ENCODE data around the gene HDAC11.
A peak's percentile ranks its signal among the peaks of the same experiment; 100 is the strongest.

HDAC11 gene

DNA sequence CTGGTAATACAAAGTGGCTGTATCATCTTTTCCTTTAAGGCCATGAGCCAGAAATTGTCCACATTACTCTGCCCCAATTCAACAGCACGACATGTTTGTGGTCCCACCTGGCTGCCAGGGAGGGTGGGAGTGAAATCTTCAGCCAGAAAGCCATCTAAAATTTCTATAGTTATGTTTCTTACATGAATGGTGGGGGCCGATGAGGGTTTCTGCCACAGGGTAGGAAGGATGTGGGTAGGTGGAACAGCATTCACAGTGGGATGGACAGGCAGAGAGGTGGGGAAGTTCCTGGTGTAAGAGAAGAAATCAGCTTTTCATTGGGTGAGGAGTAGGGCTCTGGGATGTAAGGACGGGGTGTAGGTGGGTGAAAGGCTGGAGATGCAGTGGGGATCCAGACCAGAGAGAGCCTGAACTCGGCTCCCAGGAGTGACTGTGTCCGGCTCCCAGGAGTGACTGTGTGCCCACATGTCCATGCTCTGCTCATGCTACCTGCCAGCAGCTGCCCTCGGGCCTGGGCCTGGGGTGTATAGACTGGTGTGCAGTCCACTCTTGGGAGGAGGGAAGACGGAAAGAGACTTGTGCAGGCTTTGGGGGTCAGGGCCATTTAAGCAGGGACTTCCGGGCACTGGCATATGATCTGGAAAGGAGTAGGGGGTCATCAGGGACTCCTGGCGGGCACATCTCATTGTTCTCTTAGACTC, 65.0 kb downstream of the HDAC11 start:
- Histone ChIP-seq H3K27me3 (no peaks in the 10 kb centered on the region), H3K4me3 (ENCODE audit: low read depth, low read length) (no peak overlapping the region), H3K9me3 (no peaks in the 10 kb centered on the region), H3K36me3 (no peaks in the 10 kb centered on the region), H3K4me1 (peaks cover 9% of the 10 kb centered on the region)
- TF ChIP-seq, protein P1, sequence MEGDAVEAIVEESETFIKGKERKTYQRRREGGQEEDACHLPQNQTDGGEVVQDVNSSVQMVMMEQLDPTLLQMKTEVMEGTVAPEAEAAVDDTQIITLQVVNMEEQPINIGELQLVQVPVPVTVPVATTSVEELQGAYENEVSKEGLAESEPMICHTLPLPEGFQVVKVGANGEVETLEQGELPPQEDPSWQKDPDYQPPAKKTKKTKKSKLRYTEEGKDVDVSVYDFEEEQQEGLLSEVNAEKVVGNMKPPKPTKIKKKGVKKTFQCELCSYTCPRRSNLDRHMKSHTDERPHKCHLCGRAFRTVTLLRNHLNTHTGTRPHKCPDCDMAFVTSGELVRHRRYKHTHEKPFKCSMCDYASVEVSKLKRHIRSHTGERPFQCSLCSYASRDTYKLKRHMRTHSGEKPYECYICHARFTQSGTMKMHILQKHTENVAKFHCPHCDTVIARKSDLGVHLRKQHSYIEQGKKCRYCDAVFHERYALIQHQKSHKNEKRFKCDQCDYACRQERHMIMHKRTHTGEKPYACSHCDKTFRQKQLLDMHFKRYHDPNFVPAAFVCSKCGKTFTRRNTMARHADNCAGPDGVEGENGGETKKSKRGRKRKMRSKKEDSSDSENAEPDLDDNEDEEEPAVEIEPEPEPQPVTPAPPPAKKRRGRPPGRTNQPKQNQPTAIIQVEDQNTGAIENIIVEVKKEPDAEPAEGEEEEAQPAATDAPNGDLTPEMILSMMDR (IDR thresholded peaks at IDR 0.05; ENCODE audit: low read depth, low read length) = no peak
- DNase-seq = no peak

DNA sequence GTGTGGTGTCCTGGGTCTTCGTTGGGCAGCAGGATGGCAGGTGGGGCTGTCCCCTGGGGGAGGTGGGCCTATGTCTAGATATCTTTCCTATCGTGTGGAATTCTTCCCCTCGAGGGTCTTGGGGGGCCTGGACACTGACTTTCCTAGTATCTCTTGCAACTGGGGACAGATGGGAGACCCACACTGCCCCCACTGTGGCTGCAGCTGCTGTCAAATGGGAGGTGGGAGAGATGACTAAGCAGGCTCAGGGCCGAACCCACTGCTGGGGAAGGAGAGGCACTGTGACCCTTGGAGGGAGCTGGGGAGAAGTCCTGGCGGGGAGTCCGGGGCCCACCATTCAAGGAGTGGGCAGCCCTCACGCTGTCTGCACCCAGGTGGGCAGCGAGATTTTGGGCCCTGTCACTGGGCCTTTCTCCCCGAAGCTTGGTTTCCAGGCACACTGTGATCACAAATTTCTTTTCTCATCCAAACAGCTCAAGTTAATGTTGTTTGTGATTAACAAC, 65.9 kb downstream of the HDAC11 start:
- TF ChIP-seq, protein P1 (IDR thresholded peaks at IDR 0.05; ENCODE audit: low read depth, low read length) = no peak
- Histone ChIP-seq H3K36me3 (no peaks in the 10 kb centered on the region), H3K4me3 (ENCODE audit: low read depth, low read length) (no peak overlapping the region), H3K4me1 (peaks cover 9% of the 10 kb centered on the region), H3K9me3 (no peaks in the 10 kb centered on the region), H3K27me3 (no peaks in the 10 kb centered on the region)
- DNase-seq = no peak

DNA sequence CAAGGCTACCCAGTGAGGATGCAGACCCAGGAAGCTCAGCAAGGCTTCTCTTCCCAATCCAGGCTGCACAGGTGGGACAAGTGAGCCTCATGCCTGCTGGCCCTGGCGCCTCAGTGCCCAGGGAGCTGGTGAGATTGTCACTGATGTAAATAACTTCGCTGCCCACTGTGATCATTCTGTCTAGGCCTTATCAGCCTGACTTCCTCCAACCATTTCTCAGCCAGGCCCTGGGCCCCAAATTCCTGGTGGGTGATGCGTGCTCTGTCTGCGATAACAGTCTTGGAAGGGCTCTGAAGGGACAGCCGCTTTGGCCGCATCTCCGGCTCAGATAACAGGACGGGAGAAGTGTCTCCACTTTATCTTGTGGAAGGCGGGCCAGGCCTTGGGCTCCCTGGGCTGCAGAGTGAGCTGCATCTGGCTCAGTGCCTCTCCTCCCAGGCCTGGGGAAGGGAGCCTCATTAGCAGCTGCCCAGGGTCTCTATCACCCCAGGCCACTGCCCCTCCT, 66.6 kb downstream of the HDAC11 start:
- H3K4me1 ChIP-seq = peaks cover 9% of the 10 kb centered on the region

DNA sequence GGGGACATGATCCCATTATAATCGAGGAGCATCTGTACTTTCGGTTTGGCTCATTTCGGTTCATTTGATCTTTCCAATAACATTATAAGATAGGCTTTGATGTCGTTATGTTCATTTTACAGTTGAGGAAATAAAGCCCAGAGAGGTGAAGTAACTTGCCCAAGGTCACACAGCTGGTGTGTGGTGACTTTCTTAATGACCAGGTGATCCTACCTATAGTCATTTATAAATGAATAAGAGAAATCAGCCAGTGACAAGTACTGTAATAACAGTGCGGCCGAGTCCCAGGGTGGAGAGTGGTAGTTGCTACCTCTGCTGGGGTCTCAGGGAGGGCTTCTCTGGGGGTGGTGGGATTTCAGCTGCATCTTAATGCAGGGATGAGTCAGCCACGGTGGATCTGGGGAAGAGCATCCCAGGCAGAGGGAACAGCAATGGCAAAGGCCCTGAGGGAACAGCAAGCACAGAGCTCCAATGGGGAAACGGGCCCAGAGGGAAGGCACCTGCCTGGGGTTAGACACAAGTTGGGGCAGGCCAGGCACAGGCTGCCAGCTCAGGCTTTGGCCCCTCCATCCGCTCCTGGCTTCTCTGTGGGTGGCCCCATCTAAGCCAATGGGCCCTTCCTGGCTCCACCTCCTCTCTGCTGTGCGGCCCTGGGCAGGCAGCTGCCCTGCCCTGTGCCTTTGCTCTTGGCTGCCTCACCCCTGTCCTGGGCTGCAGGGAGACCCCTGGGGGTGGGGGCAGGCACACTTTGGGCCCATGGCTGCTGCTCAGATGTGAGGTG, 67.7 kb downstream of the HDAC11 start:
- no peak for DNase-seq
- H3K9me3 ChIP-seq = no peaks in the 10 kb centered on the region
- TF ChIP-seq, protein P1 (IDR thresholded peaks at IDR 0.05; ENCODE audit: low read depth, low read length) = no peak
- H3K27me3 ChIP-seq = no peaks in the 10 kb centered on the region
- no peak overlapping the region for H3K4me3 ChIP-seq (ENCODE audit: low read depth, low read length)
- no peaks in the 10 kb centered on the region for H3K36me3 ChIP-seq
- H3K4me1 ChIP-seq = peaks cover 9% of the 10 kb centered on the region

More for the DNA sequence above, 66.6 kb downstream of the HDAC11 start:
- Histone ChIP-seq H3K9me3 (no peaks in the 10 kb centered on the region), H3K27me3 (no peaks in the 10 kb centered on the region), H3K4me3 (ENCODE audit: low read depth, low read length) (no peak overlapping the region), H3K36me3 (no peaks in the 10 kb centered on the region)
- TF ChIP-seq, protein P1 (IDR thresholded peaks at IDR 0.05; ENCODE audit: low read depth, low read length) = no peak
- peak; percentile 45 for DNase-seq

DNA sequence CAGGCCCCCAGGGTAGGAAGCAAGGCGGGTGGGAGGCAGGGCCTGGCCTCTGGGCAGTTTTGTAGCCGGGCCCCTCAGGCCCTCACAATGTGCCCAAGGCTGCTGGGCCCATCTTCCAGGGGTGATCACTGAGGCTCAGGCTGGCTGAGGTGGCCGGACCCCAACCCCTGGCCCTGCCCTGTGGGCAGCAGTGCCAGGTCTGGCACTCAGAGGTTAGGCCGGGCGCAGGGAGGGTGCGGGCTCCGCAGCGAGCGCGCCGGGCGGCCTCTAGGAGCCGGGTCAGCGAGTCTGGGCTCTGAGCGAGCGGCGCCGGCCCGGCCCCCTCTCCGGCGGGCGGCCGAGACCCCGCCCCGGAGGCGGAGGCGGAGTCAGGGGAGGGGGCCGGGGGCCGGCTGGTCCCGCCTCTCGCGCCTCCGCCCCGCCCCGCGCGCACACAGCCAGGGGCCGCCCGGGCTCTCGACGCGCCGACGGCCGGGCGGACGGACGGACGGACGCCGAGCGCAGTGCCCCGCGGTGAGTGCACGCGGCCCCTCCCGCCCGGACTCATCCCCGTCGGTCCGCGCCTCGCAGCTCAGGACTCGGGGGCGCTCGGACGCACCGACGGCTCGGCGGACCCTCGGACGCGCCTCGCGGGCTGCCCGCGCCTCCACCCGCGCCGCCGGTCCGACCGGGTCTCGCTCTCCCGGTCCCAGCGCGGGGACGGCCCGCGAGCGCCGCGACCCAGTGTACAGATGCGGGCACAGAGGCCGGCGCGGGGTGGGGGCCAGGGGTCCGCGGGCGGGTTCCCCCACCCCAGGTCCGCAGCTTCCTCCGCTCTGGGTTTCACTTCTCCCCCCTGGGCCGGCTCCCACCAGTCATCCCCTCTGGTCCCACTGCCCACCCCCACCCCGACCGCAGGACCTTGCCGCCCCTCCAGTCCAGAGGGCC, 68.9 kb downstream of the HDAC11 start, which contains the start of gene FBLN2:
Gene FBLN2 (plus strand): TSS at position 430 of the 927 bp plus-strand sequence. CDS start 21,231 bp downstream, outside the sequence.
- peak; percentile 66 for DNase-seq
- H3K27me3 ChIP-seq = no peaks in the 10 kb centered on the region
- no peaks in the 10 kb centered on the region for H3K36me3 ChIP-seq
- peaks cover 9% of the 10 kb centered on the region for H3K4me1 ChIP-seq
- no peak within 1 kb of the TSS for H3K4me3 ChIP-seq (ENCODE audit: low read depth, low read length)
- H3K9me3 ChIP-seq = no peaks in the 10 kb centered on the region
- TF ChIP-seq, protein P1 (IDR thresholded peaks at IDR 0.05; ENCODE audit: low read depth, low read length) = no peak

Data from BE2C (cell line).